Skeletal muscle satellite cell (primary cell): ENCODE results near the gene CTDP1.

Experiments used
- H3K27me3 ChIP-seq: 2 replicates; pipeline ENCODE4 v1.7.0; 2013; ENCODE audit warnings: low read length; ENCODE audit not compliant: control insufficient read depth, insufficient read depth
- H3K36me3 ChIP-seq: 2 replicates; pipeline ENCODE4 v1.7.0; 2013; ENCODE audit warnings: mild to moderate bottlenecking, control low read depth, low read length; ENCODE audit not compliant: insufficient read depth
- H3K4me1 ChIP-seq: 2 replicates; pipeline ENCODE4 v1.7.0; 2013; ENCODE audit warnings: low read length; ENCODE audit not compliant: control insufficient read depth, insufficient read depth
- H3K4me2 ChIP-seq: 2 replicates; pipeline ENCODE4 v1.7.0; 2013; ENCODE audit warnings: mild to moderate bottlenecking, low read length
- H3K4me3 ChIP-seq: 2 replicates; pipeline ENCODE4 v1.7.0; 2013; ENCODE audit warnings: low read length
- H3K9ac ChIP-seq: 2 replicates; pipeline ENCODE4 v1.7.0; 2013; ENCODE audit warnings: mild to moderate bottlenecking, low read depth, low read length, moderate library complexity
- H3K9me3 ChIP-seq: replicated peaks from 2 replicates; pipeline ENCODE4 v1.7.0; 2013; ENCODE audit warnings: mild to moderate bottlenecking, control low read depth, low read length

CTDP1 gene

GRCh38 chr18:79697178-79697577 lies 17.6 kb downstream of the CTDP1 start:
- H3K36me3 ChIP-seq, result peaks cover 36% of the 10 kb centered on the region

GRCh38 chr18:79697976-79698375 lies 18.4 kb downstream of the CTDP1 start:
- Histone ChIP-seq H3K4me1 (no peaks in the 10 kb centered on the region), H3K27me3 (no peaks in the 10 kb centered on the region), H3K9ac (no peak overlapping the region), H3K4me2 (no peak overlapping the region), H3K9me3 (no peaks in the 10 kb centered on the region), H3K36me3 (peaks cover 39% of the 10 kb centered on the region), H3K4me3 (no peak overlapping the region)

More at GRCh38 chr18:79697178-79697577, 17.6 kb downstream of the CTDP1 start:
- no peaks in the 10 kb centered on the region for H3K4me1 ChIP-seq
- no peaks in the 10 kb centered on the region for H3K9me3 ChIP-seq
- no peaks in the 10 kb centered on the region for H3K27me3 ChIP-seq
- no peak overlapping the region for H3K4me3 ChIP-seq
- no peak overlapping the region for H3K4me2 ChIP-seq
- H3K9ac ChIP-seq, result no peak overlapping the region

GRCh38 chr18:79698668-79699335 lies 19.2 kb downstream of the CTDP1 start:
- Histone ChIP-seq H3K9ac (no peak overlapping the region), H3K4me1 (no peaks in the 10 kb centered on the region), H3K36me3 (peaks cover 39% of the 10 kb centered on the region), H3K27me3 (no peaks in the 10 kb centered on the region), H3K4me2 (no peak overlapping the region), H3K9me3 (no peaks in the 10 kb centered on the region), H3K4me3 (no peak overlapping the region)

DNA sequence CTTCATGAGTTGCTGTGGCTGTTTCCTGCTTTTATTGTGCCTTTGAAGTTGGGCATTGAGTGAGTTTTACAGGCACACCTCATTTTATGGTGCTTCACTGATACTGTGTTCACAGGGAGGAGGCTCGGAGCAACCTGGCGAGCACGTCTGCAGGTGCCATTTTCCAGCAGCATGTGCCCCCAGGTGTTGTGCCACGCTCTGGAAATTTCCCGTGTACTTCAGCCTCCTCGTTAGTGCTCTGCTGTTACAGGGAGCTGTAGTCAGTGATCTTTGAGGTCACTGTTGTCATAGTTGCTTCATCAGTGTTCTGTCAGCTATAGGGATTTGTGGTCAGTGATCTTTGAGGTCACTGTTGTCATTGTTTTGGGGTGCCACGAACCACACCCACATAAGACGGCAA lies 20.1 kb downstream of the CTDP1 start:
- no peak overlapping the region for H3K9ac ChIP-seq
- H3K36me3 ChIP-seq, result peaks cover 45% of the 10 kb centered on the region
- H3K9me3 ChIP-seq, result no peaks in the 10 kb centered on the region
- H3K27me3 ChIP-seq, result no peaks in the 10 kb centered on the region
- H3K4me1 ChIP-seq, result no peaks in the 10 kb centered on the region
- no peak overlapping the region for H3K4me3 ChIP-seq
- no peak overlapping the region for H3K4me2 ChIP-seq

DNA sequence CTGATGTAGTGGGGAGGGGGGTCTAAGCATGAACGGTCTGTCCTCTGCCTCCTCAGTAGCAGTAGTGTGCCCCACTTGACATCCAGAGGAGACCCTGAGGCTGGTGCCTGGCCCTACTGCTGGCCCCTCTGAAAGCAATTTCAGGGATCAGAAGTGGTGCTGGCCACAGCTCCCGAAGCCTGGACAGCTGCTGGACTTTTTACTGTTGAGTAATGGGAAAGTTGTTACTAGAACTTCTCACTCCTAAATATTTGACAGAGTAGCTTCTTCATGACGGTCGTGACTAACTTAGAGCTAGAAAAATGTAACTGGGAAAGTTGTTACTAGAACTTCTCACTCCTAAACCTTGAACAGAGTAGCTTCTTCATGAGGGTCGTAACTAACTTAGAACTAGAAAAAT lies 23.3 kb downstream of the CTDP1 start:
- Histone ChIP-seq H3K27me3 (no peaks in the 10 kb centered on the region), H3K9me3 (no peaks in the 10 kb centered on the region), H3K4me3 (no peak overlapping the region), H3K4me1 (no peaks in the 10 kb centered on the region), H3K36me3 (peaks cover 56% of the 10 kb centered on the region), H3K4me2 (no peak overlapping the region), H3K9ac (no peak overlapping the region)

DNA sequence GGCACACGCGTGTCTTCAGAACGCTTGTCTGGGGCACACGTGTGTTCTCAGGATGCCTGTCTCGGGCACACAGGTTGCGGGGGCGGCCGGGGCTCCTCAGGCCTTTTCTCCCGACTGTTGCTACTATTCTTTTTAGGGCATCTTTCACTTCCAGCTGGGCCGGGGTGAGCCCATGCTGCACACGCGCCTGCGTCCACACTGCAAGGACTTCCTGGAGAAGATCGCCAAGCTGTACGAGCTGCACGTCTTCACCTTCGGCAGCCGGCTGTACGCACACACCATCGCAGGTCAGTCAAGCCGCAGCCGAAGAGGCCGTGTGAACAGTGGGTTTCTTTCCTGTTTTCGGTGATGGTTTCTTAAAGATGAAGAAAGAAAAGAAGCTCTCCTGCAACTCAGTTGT lies 25.0 kb downstream of the CTDP1 start:
- Histone ChIP-seq H3K4me1 (no peaks in the 10 kb centered on the region), H3K4me2 (no peak overlapping the region), H3K9me3 (no peaks in the 10 kb centered on the region), H3K27me3 (no peaks in the 10 kb centered on the region), H3K4me3 (no peak overlapping the region), H3K36me3 (peaks cover 49% of the 10 kb centered on the region), H3K9ac (no peak overlapping the region)

GRCh38 chr18:79705272-79705671 lies 25.7 kb downstream of the CTDP1 start:
- no peaks in the 10 kb centered on the region for H3K4me1 ChIP-seq
- H3K36me3 ChIP-seq, result peaks cover 46% of the 10 kb centered on the region
- H3K9me3 ChIP-seq, result no peaks in the 10 kb centered on the region
- H3K27me3 ChIP-seq, result no peaks in the 10 kb centered on the region
- H3K4me2 ChIP-seq, result no peak overlapping the region
- no peak overlapping the region for H3K9ac ChIP-seq
- H3K4me3 ChIP-seq, result no peak overlapping the region

DNA sequence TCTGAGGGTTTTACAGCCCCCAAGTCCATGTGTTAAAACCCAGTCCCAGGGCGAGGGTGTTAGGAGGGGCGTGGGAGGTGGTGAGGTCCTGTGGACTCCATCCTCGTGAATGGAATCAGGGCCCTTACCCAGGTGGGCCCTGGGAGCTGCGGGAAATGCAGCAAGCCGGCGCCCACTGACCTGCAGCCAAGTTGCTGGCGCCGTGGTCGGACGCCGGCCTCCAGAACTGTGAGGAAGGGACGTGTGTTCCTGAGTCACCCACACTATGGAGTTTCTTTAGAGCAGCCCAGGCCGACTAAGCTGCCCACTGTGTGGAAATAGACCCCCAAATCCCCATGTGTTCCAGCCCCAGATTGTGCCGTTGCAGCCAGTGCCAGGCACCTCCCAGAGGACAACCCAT lies 26.4 kb downstream of the CTDP1 start:
- H3K4me3 ChIP-seq, result no peak overlapping the region
- H3K9ac ChIP-seq, result no peak overlapping the region
- peaks cover 44% of the 10 kb centered on the region for H3K36me3 ChIP-seq
- no peaks in the 10 kb centered on the region for H3K4me1 ChIP-seq
- H3K4me2 ChIP-seq, result no peak overlapping the region
- H3K9me3 ChIP-seq, result no peaks in the 10 kb centered on the region
- no peaks in the 10 kb centered on the region for H3K27me3 ChIP-seq

GRCh38 chr18:79706658-79707057 lies 27.1 kb downstream of the CTDP1 start:
- no peak overlapping the region for H3K4me3 ChIP-seq
- H3K9me3 ChIP-seq, result no peaks in the 10 kb centered on the region
- peaks cover 47% of the 10 kb centered on the region for H3K36me3 ChIP-seq
- no peak overlapping the region for H3K4me2 ChIP-seq
- H3K27me3 ChIP-seq, result no peaks in the 10 kb centered on the region
- no peak overlapping the region for H3K9ac ChIP-seq
- H3K4me1 ChIP-seq, result no peaks in the 10 kb centered on the region

DNA sequence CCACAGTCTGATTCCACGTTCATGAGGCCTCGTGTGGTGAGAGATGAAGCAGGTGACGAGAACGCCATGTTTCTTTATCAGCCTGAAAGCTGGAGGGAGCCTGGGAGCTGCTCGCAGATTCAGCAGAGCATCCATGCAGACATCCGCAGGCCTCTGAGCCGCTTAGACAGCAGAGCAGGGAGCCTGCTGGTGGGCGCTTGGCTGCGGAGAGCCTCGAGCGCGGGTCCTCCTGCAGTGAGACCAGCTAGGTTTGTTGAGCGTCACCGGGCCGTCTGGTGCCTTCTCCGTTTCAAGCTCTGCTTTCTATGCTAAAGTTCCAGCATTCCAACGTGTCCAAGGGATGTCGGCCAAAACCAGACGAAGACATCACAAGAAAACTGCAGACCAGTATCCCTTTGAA lies 27.6 kb downstream of the CTDP1 start:
- no peak overlapping the region for H3K4me2 ChIP-seq
- H3K9ac ChIP-seq, result no peak overlapping the region
- no peak overlapping the region for H3K4me3 ChIP-seq
- no peaks in the 10 kb centered on the region for H3K4me1 ChIP-seq
- H3K27me3 ChIP-seq, result no peaks in the 10 kb centered on the region
- peaks cover 51% of the 10 kb centered on the region for H3K36me3 ChIP-seq
- H3K9me3 ChIP-seq, result no peaks in the 10 kb centered on the region

- H3K27me3 ChIP-seq, result no peaks in the 10 kb centered on the region
- no peaks in the 10 kb centered on the region for H3K4me1 ChIP-seq
- H3K4me2 ChIP-seq, result no peak overlapping the region
- H3K36me3 ChIP-seq, result peaks cover 51% of the 10 kb centered on the region
- no peak overlapping the region for H3K9ac ChIP-seq
- H3K9me3 ChIP-seq, result no peaks in the 10 kb centered on the region
- no peak overlapping the region for H3K4me3 ChIP-seq
Observed at GRCh38 chr18:79707671-79708070, 28.1 kb downstream of the CTDP1 start.

- Histone ChIP-seq H3K9ac (no peak overlapping the region), H3K9me3 (no peaks in the 10 kb centered on the region), H3K27me3 (no peaks in the 10 kb centered on the region), H3K4me2 (no peak overlapping the region), H3K36me3 (peaks cover 52% of the 10 kb centered on the region), H3K4me3 (no peak overlapping the region), H3K4me1 (no peaks in the 10 kb centered on the region)
Observed at GRCh38 chr18:79708412-79708811, 28.8 kb downstream of the CTDP1 start.
